HG02943 (cell line): ENCODE results near the gene FGF8.
"Not testable (repeated sequence)": the region's sequence is repeated elsewhere in the genome, so short reads cannot be mapped to it uniquely, and the experiment has no call there.

Experiments used
- ATAC-seq: cut with Tn5 transposase; IDR thresholded peaks from one replicate; pipeline ENCODE4 v1.9.1; 2021; ENCODE audit warnings: mild to moderate bottlenecking, low read depth, moderate library complexity; ENCODE audit not compliant: unreplicated experiment

Gene FGF8, protein sequence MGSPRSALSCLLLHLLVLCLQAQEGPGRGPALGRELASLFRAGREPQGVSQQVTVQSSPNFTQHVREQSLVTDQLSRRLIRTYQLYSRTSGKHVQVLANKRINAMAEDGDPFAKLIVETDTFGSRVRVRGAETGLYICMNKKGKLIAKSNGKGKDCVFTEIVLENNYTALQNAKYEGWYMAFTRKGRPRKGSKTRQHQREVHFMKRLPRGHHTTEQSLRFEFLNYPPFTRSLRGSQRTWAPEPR

DNA sequence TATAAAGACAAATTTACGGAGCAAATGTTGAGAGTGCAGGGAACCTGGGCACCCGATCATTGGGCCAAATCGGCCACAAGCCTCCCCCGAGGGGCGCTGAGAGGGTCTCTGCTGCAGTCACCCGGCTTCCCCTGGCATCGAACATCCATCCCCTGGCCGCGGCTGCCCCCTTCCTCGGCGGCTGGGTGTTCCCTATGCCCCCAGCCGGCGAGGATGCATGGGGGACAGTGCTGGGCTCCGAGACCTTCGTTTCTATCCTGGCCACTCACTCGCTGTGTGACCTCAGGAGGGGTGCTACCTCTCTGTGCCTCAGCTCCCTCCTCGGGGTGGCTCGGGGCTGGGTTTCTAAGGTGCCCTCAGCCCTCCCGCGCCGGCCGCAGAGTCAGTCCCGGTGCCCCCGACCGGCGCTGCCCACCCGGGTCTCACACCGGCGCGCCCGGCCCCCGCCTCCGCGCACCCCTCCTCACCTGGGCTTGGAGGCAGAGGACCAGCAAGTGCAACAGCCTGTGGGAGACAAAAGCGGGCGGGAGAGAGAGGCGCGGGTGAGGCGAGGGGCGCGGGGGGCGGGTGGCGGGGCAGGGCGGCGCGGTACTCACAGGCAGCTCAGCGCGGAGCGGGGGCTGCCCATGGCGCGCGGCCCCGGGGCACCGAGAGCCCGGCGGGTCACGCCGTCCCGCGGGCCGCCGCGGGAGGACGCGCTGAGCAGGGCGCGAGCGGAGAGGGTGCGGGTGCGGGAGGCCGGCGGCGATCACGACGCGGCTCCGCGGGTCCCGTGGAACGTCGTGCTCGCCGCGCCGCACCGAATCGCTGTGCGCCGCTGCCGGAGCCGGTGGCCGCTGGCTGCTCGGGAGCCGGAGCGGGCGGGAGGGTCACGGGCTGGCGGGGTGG is at the start of gene FGF8:
FGF8 (minus strand) TSS at position 842 of the 888 bp plus-strand sequence; CDS start at position 628, 214 bp downstream.
- ATAC-seq, result no peak

DNA sequence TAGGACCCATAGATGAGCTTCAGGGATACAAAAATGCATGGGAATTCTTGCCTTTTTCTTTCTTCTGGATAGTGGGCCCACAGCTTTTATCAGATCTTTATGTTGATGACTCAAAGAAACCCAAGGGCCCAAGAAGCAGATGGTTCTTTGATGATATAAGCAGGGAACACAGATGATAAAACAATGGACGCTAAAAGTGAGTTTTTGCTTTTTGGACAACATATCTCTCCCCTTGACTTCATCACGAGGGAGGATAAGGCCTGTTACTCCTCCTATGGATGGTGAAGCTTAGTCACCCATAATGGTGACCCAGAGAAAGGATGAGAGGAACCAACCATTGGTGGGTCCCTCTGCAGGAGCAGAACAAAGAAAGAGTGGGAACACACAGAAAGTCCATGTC is 48.8 kb upstream of the FGF8 start:
- no peak for ATAC-seq

DNA sequence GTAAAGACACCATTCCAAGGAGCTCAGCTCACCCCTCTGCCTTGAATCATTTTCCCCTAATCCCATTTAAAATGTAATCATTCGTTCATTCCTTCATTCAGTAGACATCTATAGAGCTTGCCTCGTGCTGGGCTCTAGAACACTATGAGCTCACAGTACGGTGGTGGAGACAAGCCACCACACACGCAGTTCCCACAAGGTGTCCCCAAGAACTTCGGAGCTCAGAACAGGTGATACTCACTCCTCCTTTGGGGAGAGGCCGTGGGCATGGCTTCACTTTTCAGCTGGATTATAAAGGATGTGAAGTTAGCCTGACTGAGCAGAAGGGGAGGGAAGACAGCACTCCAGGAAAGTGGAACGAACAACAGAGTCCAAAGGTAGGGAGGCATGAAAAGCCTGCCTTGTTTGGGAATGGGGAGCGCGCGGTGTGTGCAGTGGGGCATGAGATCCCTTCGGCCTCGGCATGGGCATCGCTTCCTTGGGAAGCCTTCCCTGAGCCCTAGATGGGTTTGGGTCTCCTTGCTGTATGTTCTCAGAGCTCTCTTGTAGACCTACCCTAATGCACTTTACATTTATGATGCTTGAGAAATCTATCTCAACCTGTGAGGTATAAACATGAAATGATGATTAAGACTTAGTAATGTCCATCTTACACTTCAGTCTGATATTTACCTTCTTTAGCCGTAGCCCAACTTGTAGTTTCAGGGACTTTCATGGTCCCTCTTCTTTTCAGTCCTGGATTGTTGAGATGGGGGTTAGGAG is 43.1 kb upstream of the FGF8 start:
- ATAC-seq, result peak; percentile 6

DNA sequence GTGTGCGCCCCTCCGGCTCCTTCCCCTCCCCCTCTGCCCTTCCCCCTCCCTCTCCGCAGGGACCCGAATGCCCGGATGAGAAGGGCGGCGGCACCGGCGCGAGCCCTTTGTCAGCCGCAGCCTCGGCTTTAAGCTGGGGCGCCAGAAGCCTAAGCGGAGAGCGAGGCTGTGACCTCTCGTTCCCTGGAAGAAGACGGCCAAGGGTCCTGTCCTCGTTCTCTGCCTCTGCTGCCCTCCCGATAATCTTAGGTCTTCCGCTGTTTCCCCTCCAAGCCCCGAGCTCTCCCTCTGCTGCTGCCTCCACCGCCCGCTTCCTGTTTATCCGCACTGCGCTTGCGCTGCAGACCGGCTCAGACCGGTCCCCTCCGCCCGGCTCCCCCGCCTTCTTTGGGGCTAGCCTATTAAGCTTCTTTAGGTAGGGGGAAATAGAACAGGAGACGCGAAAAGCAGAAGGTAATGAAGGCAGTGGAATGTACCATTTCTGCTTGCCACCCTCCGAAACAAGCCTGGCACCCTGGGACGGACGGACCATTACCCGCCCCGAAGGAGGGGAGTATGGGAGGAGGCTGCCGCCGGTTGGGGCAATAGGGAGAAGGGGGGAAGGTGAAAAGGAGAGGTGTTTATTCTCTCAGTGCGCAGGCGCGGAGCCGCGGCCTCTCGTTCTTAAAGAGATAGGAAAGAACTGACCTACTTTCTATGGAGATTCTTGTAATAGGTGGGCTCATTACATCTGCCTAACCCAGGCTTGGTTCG is 42.4 kb upstream of the FGF8 start, which contains the start of gene OGA:
OGA (minus strand) TSS at position 326 of the 753 bp plus-strand sequence. CDS start 422 bp downstream, outside the sequence.
- ATAC-seq, result peak; percentile 85

DNA sequence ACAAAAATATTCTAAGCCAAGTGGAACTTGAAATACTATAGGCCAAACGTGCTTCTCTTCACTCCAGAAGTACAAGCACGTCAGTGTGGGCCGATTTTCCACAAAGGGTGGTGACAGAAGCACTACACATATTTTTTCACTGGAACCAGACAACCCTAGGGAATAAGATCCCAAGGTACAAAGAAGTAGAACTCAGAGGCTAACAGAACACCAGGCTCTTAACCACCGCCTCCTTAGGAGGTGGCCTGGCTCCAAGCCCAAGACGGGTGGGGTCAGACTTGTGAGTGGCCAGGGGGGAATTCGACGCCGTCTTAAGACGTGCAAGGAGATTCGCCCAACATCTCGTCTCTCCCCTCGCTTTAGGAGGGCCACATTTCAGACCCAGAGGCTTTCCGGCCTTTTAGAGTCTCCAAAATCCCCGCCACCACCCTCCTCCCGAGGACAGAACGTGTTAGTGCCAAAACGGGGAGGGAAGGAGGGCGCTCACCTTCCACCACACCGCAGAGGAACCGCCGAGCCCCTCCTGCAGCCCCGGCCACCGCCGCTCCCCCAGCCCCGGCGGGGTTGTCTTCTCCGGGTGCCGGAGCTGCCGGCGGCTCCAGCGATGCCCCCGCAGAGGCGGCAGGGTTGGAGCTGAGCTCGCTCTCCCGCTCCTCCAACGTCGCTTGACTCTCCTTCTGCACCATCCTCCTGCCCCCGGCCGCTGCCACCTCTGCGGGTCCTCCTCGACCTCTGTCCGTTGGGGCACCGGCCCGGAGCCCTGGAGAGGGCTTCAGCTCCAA is 41.6 kb upstream of the FGF8 start:
- no peak for ATAC-seq

DNA sequence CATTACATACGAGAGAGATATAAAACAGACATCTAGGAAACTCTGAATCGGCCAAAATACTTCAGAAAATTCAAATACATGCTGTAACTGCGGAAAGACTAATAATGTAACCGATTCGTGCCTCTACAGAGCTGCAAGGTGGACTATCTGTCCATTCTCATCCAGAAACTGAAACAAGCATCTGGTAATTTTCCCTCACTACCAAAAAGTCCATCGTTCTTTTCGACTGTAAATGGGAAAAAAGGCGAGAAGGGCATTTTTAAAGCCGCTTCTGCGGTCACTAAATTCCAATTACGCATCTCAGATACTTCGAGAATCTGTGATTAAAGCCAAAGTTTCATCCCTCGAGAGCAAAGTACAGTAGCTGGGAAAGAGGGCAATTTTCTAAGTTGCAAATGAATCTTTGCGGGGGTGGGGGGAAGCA is 41.0 kb upstream of the FGF8 start:
- ATAC-seq, result no peak

DNA sequence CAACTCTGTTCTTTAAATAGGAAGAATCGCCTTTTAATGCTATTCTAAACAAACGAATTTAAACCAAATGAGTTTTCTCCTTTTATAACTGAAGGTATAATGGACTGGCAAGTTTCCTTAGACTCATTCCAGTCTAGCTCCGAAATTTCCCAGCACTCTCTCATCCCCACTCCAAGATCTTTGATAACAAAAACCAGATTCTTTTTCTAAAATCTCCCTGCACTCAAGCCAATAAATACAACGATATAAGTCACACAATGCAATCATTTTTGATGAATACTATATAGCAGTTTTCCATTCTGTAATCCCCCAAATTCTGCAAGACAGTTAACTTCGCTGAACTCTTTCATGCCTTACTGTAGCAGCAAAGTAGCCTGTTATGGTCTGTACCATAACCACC is 40.5 kb upstream of the FGF8 start:
- ATAC-seq, result no peak

DNA sequence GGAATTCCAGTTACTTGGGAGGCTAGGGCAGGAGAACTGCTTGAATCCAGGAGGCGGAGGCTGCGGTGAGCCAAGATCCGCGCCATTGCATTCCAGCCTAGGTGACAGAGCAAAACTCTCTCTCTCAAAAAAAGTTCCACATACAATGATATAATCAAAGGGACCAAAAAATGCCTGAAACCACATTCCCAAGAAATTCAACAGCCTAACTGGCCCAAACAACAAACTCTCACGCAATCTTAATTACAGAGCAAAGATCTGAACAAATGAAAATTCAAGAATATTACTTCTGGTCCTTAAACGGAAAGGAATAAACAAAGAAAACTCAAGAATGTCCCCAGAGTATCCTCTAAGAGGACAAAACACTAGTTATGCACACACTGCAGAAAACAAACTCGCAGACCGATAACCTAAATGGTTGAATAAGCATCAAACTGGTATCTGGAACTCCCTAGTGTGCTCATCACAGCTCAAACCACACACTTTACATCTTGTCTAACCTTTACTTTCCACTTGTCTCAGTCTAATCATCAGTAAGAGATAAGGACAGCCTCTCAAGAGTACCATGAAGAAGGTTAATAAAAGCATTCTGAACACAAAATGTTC is 38.7 kb upstream of the FGF8 start:
- no peak for ATAC-seq

DNA sequence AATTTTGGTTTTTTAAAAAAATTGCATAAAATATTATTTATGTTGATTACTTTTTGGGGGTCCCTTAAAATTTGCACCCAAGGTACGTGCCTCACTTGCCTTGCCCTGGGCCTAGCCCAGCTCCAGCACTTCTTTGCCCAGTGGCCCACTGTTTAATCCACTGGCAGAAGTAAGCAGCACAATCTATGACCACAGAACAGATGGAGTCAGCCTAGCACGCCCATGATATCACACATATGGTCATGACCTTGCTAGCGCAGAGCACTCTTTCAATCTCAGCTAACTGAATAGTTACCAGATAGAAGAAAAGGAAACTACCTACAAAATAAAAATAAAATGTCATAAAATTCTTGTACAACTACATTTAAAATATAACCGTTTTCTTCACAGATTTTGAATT is 36.7 kb upstream of the FGF8 start:
- no peak for ATAC-seq

DNA sequence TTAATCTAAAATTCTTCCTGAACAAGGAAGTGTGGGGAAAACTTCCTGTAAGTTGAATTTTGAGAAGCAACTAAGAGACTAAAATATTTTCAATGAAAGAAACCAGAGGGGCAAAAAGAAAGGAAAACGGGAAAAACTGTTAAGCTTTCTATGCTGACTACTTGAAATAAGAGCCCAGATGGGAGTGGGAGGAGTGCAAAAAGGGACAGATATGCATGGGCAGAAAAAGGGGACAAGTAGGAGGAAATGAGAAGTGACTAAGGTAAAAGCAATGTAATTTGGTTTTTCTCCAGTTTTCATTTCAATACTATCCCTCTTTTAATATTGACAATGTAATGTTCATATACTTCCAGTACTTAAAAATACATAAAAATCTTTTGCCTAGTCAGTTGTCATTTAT is 31.2 kb upstream of the FGF8 start:
- ATAC-seq, result no peak

DNA sequence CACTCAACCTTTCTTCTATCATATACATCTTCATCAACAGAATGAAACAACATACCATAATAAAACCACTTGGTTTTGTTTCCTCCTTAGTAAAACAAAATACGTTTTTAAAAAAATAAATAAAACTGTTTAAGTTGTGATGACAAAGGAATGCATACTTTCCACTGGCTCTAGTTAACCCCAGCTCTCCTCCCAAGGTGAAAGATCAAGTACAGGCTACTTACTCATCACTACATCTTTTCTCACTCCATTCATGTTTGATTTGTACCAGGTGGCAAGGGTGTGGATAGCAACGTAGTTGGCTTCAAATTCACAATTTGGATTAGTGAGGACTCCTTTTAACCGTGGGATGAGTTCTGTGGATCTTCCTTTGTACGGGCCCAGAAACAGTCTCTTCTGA is 27.6 kb upstream of the FGF8 start:
- ATAC-seq, result no peak

DNA sequence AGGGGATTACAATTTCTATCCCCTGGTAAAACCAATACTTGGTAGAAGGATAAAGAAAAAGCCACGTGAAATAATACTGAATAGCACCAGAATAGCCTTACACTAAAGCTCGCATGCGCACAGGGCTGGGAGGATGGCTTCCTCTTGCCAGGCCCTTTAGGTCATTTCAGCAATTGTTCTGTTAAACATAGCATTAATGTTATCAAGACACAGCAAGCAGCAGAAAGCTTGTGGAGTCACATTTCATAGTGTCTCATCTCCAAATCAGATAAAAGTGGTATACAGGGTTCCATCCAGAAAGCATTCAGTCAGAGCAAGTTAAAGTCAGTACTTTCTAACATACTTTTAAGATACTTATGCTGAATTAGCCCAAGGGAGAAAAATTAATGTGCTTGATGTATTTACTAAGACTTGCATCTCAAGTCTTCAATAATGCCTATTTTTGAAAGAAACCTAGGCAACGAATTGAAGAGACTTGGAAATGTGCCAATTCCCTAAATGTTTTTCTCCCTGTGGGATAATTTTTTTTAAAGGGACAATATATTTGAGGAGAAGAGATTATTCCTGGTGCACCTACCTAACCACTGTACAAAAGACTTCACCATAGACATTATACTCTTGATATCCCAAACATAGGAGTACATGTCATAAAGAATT is 21.6 kb upstream of the FGF8 start:
- no peak for ATAC-seq

DNA sequence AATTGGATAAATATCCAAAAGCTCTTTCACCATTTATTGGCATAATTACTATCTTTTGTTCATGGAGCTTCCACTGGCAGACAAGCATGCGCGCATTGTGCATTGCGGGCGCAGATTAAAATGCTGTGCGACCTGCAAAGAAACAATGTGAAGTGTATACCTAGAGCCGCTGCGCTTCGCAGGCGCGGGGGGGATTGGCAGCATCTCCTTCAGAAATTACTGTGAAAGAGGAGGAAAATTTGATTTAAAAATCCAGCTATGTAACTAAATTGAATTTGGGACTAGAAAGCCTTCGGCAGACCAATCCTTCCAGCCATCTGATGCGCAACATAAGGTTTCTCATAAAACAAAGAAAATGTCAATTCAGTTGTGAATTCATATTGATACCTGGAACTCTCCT is 17.6 kb upstream of the FGF8 start:
- no peak for ATAC-seq

DNA sequence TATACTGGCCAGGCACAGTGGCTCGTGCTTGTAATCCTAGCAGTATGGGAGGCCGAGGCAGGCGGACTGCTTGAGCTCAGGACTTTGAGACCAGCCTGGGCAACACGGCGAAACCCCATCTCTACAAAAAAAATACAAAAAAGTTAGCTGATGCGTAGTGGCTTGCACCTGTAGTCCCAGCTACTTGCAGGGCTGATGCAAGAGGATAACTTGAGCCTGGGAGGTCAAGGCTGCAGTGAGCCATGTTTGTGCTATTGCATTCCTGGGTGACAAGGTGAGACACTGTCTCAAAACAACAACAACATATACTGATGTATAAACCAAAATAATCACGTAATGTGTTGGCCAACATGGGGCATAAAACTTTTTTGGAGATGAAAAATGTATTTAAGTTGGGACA is 13.8 kb upstream of the FGF8 start:
- no peak for ATAC-seq

DNA sequence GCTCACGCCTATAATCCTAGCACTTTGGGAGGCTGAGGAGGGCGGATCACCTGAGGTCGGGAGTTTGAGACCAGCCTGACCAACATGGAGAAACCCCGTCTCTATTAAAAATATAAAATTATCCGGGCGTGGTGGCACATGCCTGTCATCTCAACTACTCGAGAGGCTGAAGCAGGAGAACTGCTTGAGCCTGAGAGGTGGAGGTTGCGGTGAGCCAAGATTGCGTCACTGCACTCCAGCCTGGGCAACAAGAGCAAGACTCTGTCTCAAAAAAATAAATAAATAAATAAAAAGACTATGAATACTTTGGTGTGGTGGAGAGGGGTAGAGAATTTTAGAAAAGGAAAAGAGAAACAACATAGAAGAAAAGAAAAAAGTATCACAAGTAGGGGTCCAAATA is 13.3 kb upstream of the FGF8 start:
- not testable (repeated sequence) for ATAC-seq

DNA sequence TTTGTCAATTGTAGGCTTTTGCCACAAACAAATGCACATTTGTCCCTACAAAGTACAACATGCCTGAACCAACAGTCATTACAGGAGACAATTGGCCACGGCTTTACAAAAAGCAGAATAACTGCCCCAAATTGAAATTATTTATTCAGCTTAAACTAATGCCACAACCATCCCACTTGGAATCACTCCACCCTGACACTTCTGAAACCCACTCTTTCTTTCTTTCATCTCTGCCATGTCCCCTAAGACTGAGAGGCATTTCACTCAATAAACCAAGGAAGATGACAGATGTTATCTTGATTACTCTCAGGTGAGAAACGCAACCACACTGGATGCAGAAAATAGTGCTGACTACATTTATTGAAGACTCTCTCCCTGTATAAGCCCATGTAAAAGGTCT is 9.9 kb upstream of the FGF8 start:
- ATAC-seq, result no peak

DNA sequence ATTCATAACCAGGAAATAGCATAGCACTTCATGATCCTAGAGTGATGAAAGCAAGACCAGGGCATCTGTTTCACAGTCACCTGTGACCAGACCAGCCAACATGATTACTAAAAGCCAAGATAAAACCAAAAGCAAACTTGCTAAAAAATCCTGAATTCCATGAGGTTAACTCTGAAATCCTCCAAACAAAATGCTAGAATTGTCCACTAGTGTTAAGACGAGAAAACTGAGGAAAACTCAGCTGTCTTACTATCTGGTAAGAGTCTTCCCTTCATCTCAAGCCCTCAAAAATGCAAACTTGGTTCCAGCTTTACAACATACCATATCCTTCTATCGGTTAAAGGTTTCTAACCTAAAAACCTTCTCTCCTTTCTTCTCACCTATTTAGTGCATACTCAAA is 8.6 kb upstream of the FGF8 start:
- no peak for ATAC-seq

DNA sequence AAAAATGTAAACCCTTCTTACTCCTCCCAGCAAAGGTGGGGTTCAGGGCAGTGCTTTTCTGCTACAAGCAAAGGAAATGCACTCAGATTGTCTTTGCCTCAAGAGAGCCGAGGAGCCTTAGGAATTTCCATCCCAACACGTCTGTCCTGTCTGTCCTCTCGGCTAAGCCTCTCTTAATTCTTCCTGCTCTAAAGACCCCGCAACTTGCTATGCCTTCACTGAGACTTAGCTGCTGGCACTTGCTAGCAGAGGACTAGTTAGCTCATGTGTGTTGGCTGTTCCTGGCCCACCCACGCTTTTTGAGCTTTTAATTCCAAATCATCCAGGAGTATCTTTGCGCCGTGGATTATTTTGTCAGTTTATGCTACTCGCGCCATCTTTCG is 7.8 kb upstream of the FGF8 start:
- no peak for ATAC-seq
